Measurements from ENCODE around the gene ATP11A. TPM values are rescaled to one million over a fixed set of nuclear protein-coding genes. Genes with fewer than 3 reads are reported as not detected.

Gene ATP11A
- total RNA-seq, 2 experiments from 2014 or later = 28.8 to 30.2 TPM

DNA sequence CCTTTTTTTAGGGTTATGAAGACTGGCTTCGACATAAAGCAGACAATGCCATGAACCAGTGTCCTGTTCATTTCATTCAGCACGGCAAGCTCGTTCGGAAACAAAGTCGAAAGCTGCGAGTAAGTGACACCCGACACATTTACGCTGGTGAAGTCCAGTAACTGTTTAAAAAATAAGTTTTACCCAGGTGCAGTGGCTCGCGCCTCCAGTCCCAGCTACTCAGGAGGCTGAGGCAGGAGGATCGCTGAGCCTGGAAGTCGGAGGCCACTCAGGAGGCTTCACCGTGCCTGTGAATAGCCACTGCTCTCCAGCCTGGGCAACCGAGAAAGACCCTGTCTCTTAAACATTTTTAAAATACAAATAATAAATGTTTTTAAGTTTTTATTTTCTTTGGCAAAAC is 120.8 kb downstream of the ATP11A start:
- ChIA-PET CTCF (no interaction called here), POLR2A (no interaction called here)
- TF ChIP-seq, protein P1, sequence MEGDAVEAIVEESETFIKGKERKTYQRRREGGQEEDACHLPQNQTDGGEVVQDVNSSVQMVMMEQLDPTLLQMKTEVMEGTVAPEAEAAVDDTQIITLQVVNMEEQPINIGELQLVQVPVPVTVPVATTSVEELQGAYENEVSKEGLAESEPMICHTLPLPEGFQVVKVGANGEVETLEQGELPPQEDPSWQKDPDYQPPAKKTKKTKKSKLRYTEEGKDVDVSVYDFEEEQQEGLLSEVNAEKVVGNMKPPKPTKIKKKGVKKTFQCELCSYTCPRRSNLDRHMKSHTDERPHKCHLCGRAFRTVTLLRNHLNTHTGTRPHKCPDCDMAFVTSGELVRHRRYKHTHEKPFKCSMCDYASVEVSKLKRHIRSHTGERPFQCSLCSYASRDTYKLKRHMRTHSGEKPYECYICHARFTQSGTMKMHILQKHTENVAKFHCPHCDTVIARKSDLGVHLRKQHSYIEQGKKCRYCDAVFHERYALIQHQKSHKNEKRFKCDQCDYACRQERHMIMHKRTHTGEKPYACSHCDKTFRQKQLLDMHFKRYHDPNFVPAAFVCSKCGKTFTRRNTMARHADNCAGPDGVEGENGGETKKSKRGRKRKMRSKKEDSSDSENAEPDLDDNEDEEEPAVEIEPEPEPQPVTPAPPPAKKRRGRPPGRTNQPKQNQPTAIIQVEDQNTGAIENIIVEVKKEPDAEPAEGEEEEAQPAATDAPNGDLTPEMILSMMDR (IDR thresholded peaks at IDR 0.05) = no peak
- Mint-ChIP-seq H3K9me3 (no peaks in the 10 kb centered on the region), H3K4me3 (no peak overlapping the region), H3K27ac (no peak overlapping the region), H3K27me3 (no peaks in the 10 kb centered on the region), H3K4me1 (ENCODE audit: low read depth) (no peaks in the 10 kb centered on the region), H3K36me3 (ENCODE audit: low read depth) (peaks cover 30% of the 10 kb centered on the region)
- no peak for DNase-seq
- intact Hi-C loops (cut with micrococcal nuclease) = no loop called here
- no peak for ATAC-seq

DNA sequence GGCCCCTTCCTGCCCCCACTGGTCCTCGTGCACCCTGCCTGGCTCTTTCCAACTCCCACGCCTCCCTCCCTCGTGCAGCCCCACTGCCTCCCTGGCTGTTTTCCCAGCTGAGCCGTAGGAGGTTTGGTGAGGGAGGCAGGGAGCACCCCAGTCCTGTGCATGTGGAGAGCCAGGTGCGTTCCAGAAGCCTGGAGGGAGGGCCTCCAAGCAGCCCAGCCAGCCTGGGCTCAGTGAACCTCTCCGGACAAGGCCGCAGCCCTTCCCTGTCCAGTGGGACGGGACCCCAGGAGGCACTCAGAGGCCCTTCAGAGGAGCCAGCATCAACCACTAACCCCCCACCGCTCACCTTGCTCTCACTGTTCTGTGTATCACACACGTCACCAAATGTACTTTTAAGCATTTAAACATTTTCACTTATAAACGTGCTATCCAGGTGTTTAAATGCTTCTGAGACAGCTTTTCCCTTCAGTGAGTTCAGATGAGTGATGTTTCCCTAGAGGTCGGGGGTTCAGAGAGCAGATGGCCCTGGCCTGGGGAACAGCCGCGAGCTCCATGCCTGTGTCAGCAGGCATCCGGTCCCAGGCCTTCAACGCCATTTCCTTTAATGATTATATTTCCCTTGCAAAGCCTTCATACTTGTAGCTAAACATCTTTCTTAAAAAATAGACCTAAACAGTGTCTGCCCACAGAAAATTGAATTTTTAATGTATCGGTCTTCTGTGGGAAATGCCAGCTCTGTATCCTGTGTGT is 122.6 kb downstream of the ATP11A start:
- TF ChIP-seq, protein P1 (IDR thresholded peaks at IDR 0.05) = no peak
- DNase-seq (no peak), ATAC-seq (no peak)
- Mint-ChIP-seq H3K36me3 (ENCODE audit: low read depth) (peaks cover 39% of the 10 kb centered on the region), H3K9me3 (no peaks in the 10 kb centered on the region), H3K4me1 (ENCODE audit: low read depth) (no peaks in the 10 kb centered on the region), H3K4me3 (no peak overlapping the region), H3K27me3 (no peaks in the 10 kb centered on the region), H3K27ac (no peak overlapping the region)
- ChIA-PET POLR2A (no interaction called here), CTCF (no interaction called here)
- intact Hi-C loops (cut with micrococcal nuclease) = no loop called here

DNA sequence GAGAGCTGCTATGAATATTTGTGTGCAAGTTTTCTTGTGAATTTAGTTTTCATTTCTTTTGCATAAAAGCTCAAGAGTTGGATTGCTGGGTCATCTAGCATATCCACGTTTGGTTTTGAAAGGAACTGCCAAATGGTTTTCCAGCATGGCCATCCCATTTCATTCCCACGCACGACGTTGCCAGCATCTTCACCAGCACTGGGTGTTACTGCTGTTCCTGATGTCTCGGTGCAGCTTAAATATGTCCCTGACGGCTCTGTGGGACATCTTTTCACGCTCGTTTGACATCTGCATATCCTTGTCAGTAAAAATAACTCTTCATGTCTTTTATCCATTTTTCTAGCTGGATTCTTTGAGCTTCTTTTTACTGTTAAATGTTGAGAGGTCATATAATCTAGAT is 123.7 kb downstream of the ATP11A start:
- CTCF ChIA-PET = no interaction called here
- POLR2A ChIA-PET = interaction anchor here (0.6 kb wide), 1 partner anchor 30 kb away, joined by 3 read pairs; no protein-coding TSS in a partner anchor
- peaks cover 50% of the 10 kb centered on the region for H3K36me3 Mint-ChIP-seq (ENCODE audit: low read depth)
- DNase-seq (no peak), ATAC-seq (no peak)
- no peak overlapping the region for H3K27ac Mint-ChIP-seq
- intact Hi-C loops (cut with micrococcal nuclease) = no loop called here
- H3K4me1 Mint-ChIP-seq (ENCODE audit: low read depth) = no peaks in the 10 kb centered on the region
- TF ChIP-seq, protein P1 (IDR thresholded peaks at IDR 0.05) = no peak
- no peaks in the 10 kb centered on the region for H3K27me3 Mint-ChIP-seq
- no peaks in the 10 kb centered on the region for H3K9me3 Mint-ChIP-seq
- H3K4me3 Mint-ChIP-seq = no peak overlapping the region

DNA sequence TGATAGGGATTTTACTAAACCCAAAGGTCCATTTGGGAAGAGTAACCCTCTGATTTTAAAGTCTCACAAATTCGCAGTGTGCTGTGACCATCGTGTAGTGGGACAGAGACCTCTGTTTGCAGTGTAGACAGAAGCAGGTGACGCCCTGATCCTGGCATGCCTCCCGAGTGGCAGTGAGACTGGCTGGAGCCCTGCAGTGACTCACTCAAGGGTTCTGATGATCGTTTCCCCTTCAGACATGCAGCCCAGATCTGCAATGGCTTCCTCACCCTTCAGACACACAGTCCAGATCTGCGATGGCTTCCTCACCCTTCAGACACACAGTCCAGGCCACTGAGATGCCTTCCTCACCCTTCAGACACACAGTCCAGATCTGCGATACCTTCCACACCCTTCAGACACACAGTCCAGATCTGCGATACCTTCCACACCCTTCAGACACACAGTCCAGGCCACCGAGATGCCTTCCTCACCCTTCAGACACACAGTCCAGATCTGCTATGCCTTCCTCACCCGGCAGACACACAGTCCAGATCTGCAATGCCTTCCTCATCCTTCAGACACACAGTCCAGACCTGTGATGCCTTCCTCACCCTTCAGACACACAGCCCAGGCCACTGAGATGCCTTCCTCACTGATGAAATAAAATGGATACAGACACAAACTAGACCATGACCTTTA is 125.2 kb downstream of the ATP11A start:
- DNase-seq = no peak
- no peaks in the 10 kb centered on the region for H3K27me3 Mint-ChIP-seq

More for the DNA sequence above, 125.2 kb downstream of the ATP11A start:
- Mint-ChIP-seq H3K36me3 (ENCODE audit: low read depth) (peaks cover 58% of the 10 kb centered on the region), H3K27ac (no peak overlapping the region), H3K9me3 (no peaks in the 10 kb centered on the region), H3K4me1 (ENCODE audit: low read depth) (no peaks in the 10 kb centered on the region), H3K4me3 (no peak overlapping the region)
- ChIA-PET POLR2A (interaction anchor here (1.3 kb wide), 1 partner anchor 20 kb away, joined by 3 read pairs; no protein-coding TSS in a partner anchor), CTCF (interaction anchor here (1.2 kb wide), 1 partner anchor 16 kb away, joined by 3 read pairs; no protein-coding TSS in a partner anchor)
- ATAC-seq = no peak
- TF ChIP-seq, protein P1 (IDR thresholded peaks at IDR 0.05) = no peak
- intact Hi-C loops (cut with micrococcal nuclease) = no loop called here
